ENCODE results near the gene PNP. TPM values are rescaled to one million over a fixed set of nuclear protein-coding genes. Genes with fewer than 3 reads are reported as not detected.

PNP gene
- total RNA-seq, 1 donor from 2014 or later = 109 TPM

DNA sequence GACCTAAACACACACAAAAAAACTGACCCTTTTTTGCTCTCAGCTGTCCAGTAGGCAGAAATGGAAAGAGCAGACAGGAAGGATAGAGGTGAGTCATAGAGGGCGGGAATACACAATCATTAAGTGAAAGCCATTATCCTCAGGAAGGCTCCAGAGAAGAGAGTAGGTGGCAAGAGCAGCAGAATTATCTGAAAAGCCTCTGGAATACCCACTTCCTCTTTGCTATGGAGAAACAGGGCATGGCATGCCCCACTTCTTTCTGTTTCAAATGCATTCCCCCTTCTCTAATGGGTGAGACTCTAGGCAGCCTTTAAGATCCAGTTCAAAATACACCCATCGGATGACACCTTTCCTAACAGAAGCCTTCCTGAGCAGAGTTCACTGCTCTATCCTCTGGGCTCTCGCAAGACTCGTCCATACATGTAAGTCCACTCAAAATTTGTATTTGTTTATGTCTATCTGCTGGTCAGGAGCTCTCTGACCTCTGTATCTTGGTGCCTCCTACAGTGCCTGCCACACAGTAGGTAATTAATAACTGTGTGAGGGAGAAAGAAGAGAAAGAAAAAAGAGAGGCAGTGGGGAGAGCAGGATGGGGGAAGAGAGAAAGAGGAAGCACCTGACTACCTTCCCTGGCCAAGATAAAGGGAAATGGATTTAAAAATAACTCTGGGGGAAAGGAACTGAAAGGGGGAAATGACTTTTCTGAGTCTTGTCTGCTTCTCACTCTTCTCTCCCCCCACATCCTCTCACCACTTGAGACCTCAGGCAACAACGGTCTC is 41.8 kb upstream of the PNP start:
- DNase-seq (ENCODE audit: low read depth) (peak; percentile 70), FAIRE-seq (no peak)
- no peak overlapping the region for H3K4me3 ChIP-seq (ENCODE audit: low read depth, low read length)

DNA sequence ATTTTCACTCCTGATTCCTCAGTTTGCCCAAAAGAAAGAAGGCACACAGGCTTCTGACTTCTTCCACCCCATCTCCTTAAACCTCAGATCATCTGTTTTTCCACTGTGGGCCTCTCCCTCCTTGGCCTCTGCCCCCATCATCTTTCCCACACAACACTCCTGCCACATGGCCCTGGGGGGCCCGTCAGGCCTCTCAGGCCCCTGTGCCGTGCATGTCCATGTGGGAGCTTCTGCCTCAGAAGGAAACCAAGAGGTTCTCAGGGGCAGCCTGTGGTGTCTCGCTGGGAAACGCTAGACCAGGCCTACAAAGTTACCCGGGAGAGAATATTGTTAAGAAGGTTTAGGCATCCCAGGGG is 41.2 kb upstream of the PNP start:
- Histone ChIP-seq H3K36me3 (ENCODE audit: control insufficient read depth, insufficient read depth, low read length) (no peaks in the 10 kb centered on the region), H3K27me3 (ENCODE audit: control insufficient read depth, insufficient read depth, low read length) (no peaks in the 10 kb centered on the region), H3K4me3 (ENCODE audit: low read depth, low read length) (no peak overlapping the region)
- TF ChIP-seq, protein P1, sequence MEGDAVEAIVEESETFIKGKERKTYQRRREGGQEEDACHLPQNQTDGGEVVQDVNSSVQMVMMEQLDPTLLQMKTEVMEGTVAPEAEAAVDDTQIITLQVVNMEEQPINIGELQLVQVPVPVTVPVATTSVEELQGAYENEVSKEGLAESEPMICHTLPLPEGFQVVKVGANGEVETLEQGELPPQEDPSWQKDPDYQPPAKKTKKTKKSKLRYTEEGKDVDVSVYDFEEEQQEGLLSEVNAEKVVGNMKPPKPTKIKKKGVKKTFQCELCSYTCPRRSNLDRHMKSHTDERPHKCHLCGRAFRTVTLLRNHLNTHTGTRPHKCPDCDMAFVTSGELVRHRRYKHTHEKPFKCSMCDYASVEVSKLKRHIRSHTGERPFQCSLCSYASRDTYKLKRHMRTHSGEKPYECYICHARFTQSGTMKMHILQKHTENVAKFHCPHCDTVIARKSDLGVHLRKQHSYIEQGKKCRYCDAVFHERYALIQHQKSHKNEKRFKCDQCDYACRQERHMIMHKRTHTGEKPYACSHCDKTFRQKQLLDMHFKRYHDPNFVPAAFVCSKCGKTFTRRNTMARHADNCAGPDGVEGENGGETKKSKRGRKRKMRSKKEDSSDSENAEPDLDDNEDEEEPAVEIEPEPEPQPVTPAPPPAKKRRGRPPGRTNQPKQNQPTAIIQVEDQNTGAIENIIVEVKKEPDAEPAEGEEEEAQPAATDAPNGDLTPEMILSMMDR (IDR thresholded peaks at IDR 0.05; ENCODE audit: insufficient read depth, low read length, severe bottlenecking) = no peak
- DNase-seq (ENCODE audit: low read depth) (no peak), FAIRE-seq (no peak)

More for the DNA sequence above, 41.8 kb upstream of the PNP start:
- Histone ChIP-seq H3K36me3 (ENCODE audit: control insufficient read depth, insufficient read depth, low read length) (no peaks in the 10 kb centered on the region), H3K27me3 (ENCODE audit: control insufficient read depth, insufficient read depth, low read length) (no peaks in the 10 kb centered on the region)
- TF ChIP-seq, protein P1 (IDR thresholded peaks at IDR 0.05; ENCODE audit: insufficient read depth, low read length, severe bottlenecking) = no peak

- no peak for FAIRE-seq
- TF ChIP-seq, protein P1 (IDR thresholded peaks at IDR 0.05; ENCODE audit: insufficient read depth, low read length, severe bottlenecking) = no peak
- H3K27me3 ChIP-seq (ENCODE audit: control insufficient read depth, insufficient read depth, low read length) = no peaks in the 10 kb centered on the region
- DNase-seq (ENCODE audit: low read depth) = no peak
- H3K4me3 ChIP-seq (ENCODE audit: low read depth, low read length) = no peak overlapping the region
- H3K36me3 ChIP-seq (ENCODE audit: control insufficient read depth, insufficient read depth, low read length) = no peaks in the 10 kb centered on the region
Observed at GRCh38 chr14:20428802-20429201, 40.4 kb upstream of the PNP start.

DNA sequence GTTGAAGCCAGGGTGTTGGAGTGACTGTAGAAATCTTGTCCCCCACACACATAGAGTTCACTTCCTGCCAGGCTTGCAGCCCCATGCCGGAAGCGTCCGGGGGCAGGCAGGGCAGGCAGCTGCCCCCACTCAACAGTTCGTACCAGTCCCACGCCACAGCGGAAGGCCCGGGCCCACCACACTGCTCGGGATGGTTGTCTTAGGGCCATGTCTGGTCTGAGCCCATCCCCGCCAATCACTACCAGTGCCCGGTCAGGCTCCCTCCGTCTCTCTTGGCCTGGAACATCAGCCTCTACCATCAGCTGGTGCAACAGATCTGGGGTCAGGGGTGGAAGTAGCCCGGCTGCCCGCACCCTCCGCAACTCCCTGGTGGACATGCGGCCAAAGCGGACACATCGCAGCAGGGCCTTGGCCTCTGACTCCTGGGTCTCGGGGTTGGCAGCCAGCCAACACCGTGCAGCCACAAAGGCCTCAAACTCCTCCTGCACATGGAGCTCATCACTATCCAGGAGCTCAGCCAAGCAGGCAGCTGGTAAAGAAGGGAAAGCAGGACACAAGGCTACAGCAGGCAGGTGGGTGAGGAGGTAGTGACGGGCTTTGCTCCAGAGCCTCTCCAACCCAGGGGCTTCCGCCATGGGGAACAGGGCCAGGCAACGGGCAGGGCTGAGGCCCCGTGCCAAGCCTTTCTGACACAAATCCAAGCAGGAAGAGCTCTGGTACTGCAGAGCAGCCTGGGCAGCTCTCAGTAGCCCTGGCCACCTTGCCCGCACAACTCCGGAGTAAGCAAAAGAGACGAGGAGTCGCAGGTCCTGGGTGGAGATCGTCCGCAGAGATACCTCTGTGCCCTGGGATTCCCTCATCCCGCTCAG is 39.2 kb upstream of the PNP start:
- DNase-seq (ENCODE audit: low read depth) (no peak), FAIRE-seq (no peak)
- TF ChIP-seq, protein P1 (IDR thresholded peaks at IDR 0.05; ENCODE audit: insufficient read depth, low read length, severe bottlenecking) = no peak
- Histone ChIP-seq H3K36me3 (ENCODE audit: control insufficient read depth, insufficient read depth, low read length) (no peaks in the 10 kb centered on the region), H3K27me3 (ENCODE audit: control insufficient read depth, insufficient read depth, low read length) (no peaks in the 10 kb centered on the region), H3K4me3 (ENCODE audit: low read depth, low read length) (no peak overlapping the region)

DNA sequence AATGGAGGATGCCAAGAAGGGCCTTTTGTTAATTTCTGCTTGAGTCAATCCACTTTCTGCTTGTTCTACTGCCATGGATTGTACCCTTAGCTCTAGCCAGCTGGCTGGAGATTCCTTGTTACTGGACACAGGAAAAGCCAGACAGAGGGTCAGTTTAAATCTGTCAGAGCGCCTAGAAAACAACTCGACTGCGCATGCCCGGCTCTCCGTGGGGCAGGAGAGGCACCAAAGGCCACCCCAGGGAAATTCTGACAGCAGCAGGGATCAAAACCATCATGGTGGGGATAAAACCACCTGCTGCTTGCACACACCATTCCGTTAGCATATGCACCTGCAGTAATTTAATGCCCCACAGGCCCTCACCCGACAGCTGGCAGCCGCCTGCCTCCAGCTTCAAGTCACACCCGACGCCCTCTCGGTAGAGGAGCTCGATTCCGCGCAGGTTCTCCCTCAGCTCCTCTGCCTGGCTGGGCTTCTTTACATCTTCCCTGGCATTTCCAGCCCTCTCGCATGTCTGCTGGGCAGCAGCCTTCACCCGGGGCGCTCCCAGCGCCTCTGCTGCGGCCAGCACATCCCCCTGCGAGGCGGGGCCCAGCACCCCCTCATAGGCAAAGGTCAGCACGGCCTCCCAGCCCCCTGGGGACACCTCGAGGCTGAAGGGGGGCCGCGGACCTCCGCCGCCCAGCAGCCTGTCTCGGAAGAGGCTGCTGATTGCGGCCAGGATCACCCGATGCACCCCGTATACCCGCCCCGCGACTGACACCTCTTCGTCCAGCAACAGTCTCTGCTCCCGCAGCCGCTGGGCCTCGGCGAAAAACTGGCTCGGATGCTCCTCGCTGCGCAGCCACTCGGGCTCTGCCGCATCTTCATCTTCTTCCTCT is 34.3 kb upstream of the PNP start:
- FAIRE-seq (no peak), DNase-seq (ENCODE audit: low read depth) (no peak)
- TF ChIP-seq, protein P1 (IDR thresholded peaks at IDR 0.05; ENCODE audit: insufficient read depth, low read length, severe bottlenecking) = no peak
- H3K36me3 ChIP-seq (ENCODE audit: control insufficient read depth, insufficient read depth, low read length) = no peaks in the 10 kb centered on the region
- H3K4me3 ChIP-seq (ENCODE audit: low read depth, low read length) = no peak overlapping the region
- peaks cover 2% of the 10 kb centered on the region for H3K27me3 ChIP-seq (ENCODE audit: control insufficient read depth, insufficient read depth, low read length)
